Measurements from ENCODE around the gene CTSW.

GRCh38 chr11:65859812-65860277, 19.8 kb upstream of the CTSW start:
- TF ChIP-seq CTCF (IDR thresholded peaks at IDR 0.05) (no peak), EZH2 (IDR thresholded peaks at IDR 0.05; ENCODE audit: borderline replicate concordance, insufficient read depth, low read depth, low read length, poor library complexity, severe bottlenecking) (no peak)

Measured in B cell (primary cell).